Skeletal muscle tissue (tissue), 4 donors: Measurements from ENCODE around the gene SIDT1. TPM values are rescaled to one million over a fixed set of nuclear protein-coding genes. Genes with fewer than 3 reads are reported as not detected.

Source experiments
- H3K27ac ChIP-seq: one replicate; pipeline ENCODE4 v1.7.0; 2013; ENCODE audit warnings: mild to moderate bottlenecking, low read depth, low read length, inconsistent platforms
- H3K27me3 ChIP-seq, 3 donors: one replicate each; pipeline ENCODE4 v1.7.0; 2013; ENCODE audit warnings: low read length in 3 of 3; ENCODE audit not compliant: control insufficient read depth in 3 of 3, insufficient read depth in 3 of 3
- H3K36me3 ChIP-seq, 3 donors: one replicate each; pipeline ENCODE4 v1.7.0; 2013; ENCODE audit warnings: low read length in 3 of 3; ENCODE audit not compliant: control insufficient read depth in 3 of 3, insufficient read depth in 3 of 3
- H3K4me1 ChIP-seq, 3 donors: one replicate each; pipeline ENCODE4 v1.7.0; 2013; ENCODE audit warnings: low read length in 3 of 3, mild to moderate bottlenecking in 3 of 3; ENCODE audit not compliant: control insufficient read depth in 3 of 3, insufficient read depth in 3 of 3
- H3K4me3 ChIP-seq, 3 donors: one replicate each; pipeline ENCODE4 v1.7.0; 2013; ENCODE audit warnings: low read length in 3 of 3
- H3K9ac ChIP-seq, 3 donors: one replicate each; pipeline ENCODE4 v1.7.0; 2013; ENCODE audit warnings: low read length in 3 of 3, mild to moderate bottlenecking in 3 of 3, moderate library complexity in 2 of 3, low read depth in 1 of 3
- H3K9me3 ChIP-seq, 3 donors: one replicate each; pipeline ENCODE4 v1.7.0; 2013; ENCODE audit warnings: low read length in 3 of 3; ENCODE audit not compliant: control insufficient read depth in 3 of 3
- total RNA-seq: library from RNA; depleted of rRNA; stranded (reverse); fragments of >200 nt; gene quantifications from one replicate; pipeline ENCODE4 v1.2.3, GENCODE V29; 2014
- donor health status: Osteomylitis.

The SIDT1 gene
- total RNA-seq, 1 donor from 2014 or later: 2.1 TPM

- H3K9me3 ChIP-seq: no peaks in the 10 kb centered on the region
Measured at GRCh38 chr3:113602836-113603235, 70.5 kb downstream of the SIDT1 start.

GRCh38 chr3:113606539-113607218 lies 74.3 kb downstream of the SIDT1 start:
- Histone ChIP-seq H3K4me1 (peaks cover 4 to 16% (median 13%) of the 10 kb centered on the region in 3 donors), H3K36me3 (no peaks in the 10 kb centered on the region), H3K27me3 (no peaks in the 10 kb centered on the region), H3K9ac (peak overlapping the region in 1 of 3 donors; percentile 55), H3K27ac (no peak overlapping the region), H3K4me3 (no peak overlapping the region), H3K9me3 (no peaks in the 10 kb centered on the region)

More at GRCh38 chr3:113602836-113603235, 70.5 kb downstream of the SIDT1 start:
- Histone ChIP-seq H3K27me3 (no peaks in the 10 kb centered on the region), H3K27ac (no peak overlapping the region), H3K9ac (no peak overlapping the region), H3K4me1 (peaks cover 19 to 26% (median 25%) of the 10 kb centered on the region in 3 donors), H3K4me3 (no peak overlapping the region), H3K36me3 (no peaks in the 10 kb centered on the region)

GRCh38 chr3:113607219-113607596 lies 74.9 kb downstream of the SIDT1 start:
- H3K27me3 ChIP-seq: no peaks in the 10 kb centered on the region
- H3K9ac ChIP-seq: peak overlapping the region in 1 of 3 donors; percentile 55
- no peak overlapping the region for H3K4me3 ChIP-seq
- H3K36me3 ChIP-seq: no peaks in the 10 kb centered on the region
- no peak overlapping the region for H3K27ac ChIP-seq
- H3K4me1 ChIP-seq: peaks cover 0 to 16% (median 8%) of the 10 kb centered on the region in 3 donors
- H3K9me3 ChIP-seq: no peaks in the 10 kb centered on the region

GRCh38 chr3:113614402-113614801 lies 82.0 kb downstream of the SIDT1 start:
- Histone ChIP-seq H3K27me3 (no peaks in the 10 kb centered on the region), H3K4me1 (peaks cover 7 to 16% (median 7%) of the 10 kb centered on the region in 3 donors), H3K9ac (no peak overlapping the region), H3K9me3 (no peaks in the 10 kb centered on the region), H3K4me3 (no peak overlapping the region), H3K27ac (peak overlapping the region; percentile 52), H3K36me3 (no peaks in the 10 kb centered on the region)

GRCh38 chr3:113615976-113616375 lies 83.6 kb downstream of the SIDT1 start:
- Histone ChIP-seq H3K27me3 (no peaks in the 10 kb centered on the region), H3K27ac (no peak overlapping the region), H3K4me3 (no peak overlapping the region), H3K9me3 (no peaks in the 10 kb centered on the region), H3K9ac (no peak overlapping the region), H3K4me1 (peaks cover 7 to 16% (median 7%) of the 10 kb centered on the region in 3 donors), H3K36me3 (no peaks in the 10 kb centered on the region)

- H3K27ac ChIP-seq: no peak overlapping the region
- peaks cover 7 to 16% (median 7%) of the 10 kb centered on the region in 3 donors for H3K4me1 ChIP-seq
- no peaks in the 10 kb centered on the region for H3K27me3 ChIP-seq
- no peak overlapping the region for H3K4me3 ChIP-seq
- no peaks in the 10 kb centered on the region for H3K36me3 ChIP-seq
- H3K9me3 ChIP-seq: no peaks in the 10 kb centered on the region
- no peak overlapping the region for H3K9ac ChIP-seq
Measured at GRCh38 chr3:113617726-113618125, 85.4 kb downstream of the SIDT1 start.

- Histone ChIP-seq H3K9ac (no peak overlapping the region), H3K27ac (no peak overlapping the region), H3K36me3 (no peaks in the 10 kb centered on the region), H3K9me3 (no peaks in the 10 kb centered on the region), H3K27me3 (no peaks in the 10 kb centered on the region), H3K4me3 (no peak overlapping the region), H3K4me1 (peaks cover 0 to 5% (median 2%) of the 10 kb centered on the region in 3 donors)
Measured at GRCh38 chr3:113620091-113620490, 87.7 kb downstream of the SIDT1 start.

- no peak overlapping the region for H3K27ac ChIP-seq
- no peak overlapping the region for H3K9ac ChIP-seq
- no peaks in the 10 kb centered on the region for H3K9me3 ChIP-seq
- no peak overlapping the region for H3K4me3 ChIP-seq
- H3K36me3 ChIP-seq: peaks cover 0 to 2% (median 0%) of the 10 kb centered on the region in 3 donors
- no peaks in the 10 kb centered on the region for H3K27me3 ChIP-seq
- peaks cover 8 to 15% (median 12%) of the 10 kb centered on the region in 3 donors for H3K4me1 ChIP-seq
Measured at GRCh38 chr3:113623324-113623723, 91.0 kb downstream of the SIDT1 start.

GRCh38 chr3:113623811-113624210 lies 91.5 kb downstream of the SIDT1 start:
- Histone ChIP-seq H3K36me3 (peaks cover 0 to 2% (median 0%) of the 10 kb centered on the region in 3 donors), H3K4me3 (no peak overlapping the region), H3K9me3 (no peaks in the 10 kb centered on the region), H3K27me3 (no peaks in the 10 kb centered on the region), H3K4me1 (peaks cover 13 to 20% (median 15%) of the 10 kb centered on the region in 3 donors), H3K27ac (no peak overlapping the region), H3K9ac (no peak overlapping the region)

- peak overlapping the region in 1 of 3 donors; percentile 2 for H3K4me3 ChIP-seq
- H3K27ac ChIP-seq: no peak overlapping the region
Measured at GRCh38 chr3:113625834-113626233, 93.5 kb downstream of the SIDT1 start.

More at GRCh38 chr3:113625834-113626233, 93.5 kb downstream of the SIDT1 start:
- H3K9ac ChIP-seq: peak overlapping the region in 1 of 3 donors; percentile 10
- peaks cover 30 to 39% (median 33%) of the 10 kb centered on the region in 3 donors for H3K4me1 ChIP-seq
- no peaks in the 10 kb centered on the region for H3K27me3 ChIP-seq
- peaks cover 0 to 2% (median 0%) of the 10 kb centered on the region in 3 donors for H3K36me3 ChIP-seq
- no peaks in the 10 kb centered on the region for H3K9me3 ChIP-seq
